ENCODE results near the gene PCK1.

The PCK1 gene

GRCh38 chr20:57595041-57596030, 34.4 kb downstream of the PCK1 start:
- H3K9ac ChIP-seq (ENCODE audit: low read depth in 1 of 2, low read length in 2 of 2) = no peak overlapping the region
- H3K9me3 ChIP-seq (ENCODE audit: control insufficient read depth in 2 of 2, low read length in 2 of 2) = no peaks in the 10 kb centered on the region
- peaks cover 23 to 30% of the 10 kb centered on the region in 2 donors for H3K4me1 ChIP-seq (ENCODE audit: control insufficient read depth in 2 of 2, insufficient read depth in 2 of 2, low read length in 2 of 2)
- H3K36me3 ChIP-seq (ENCODE audit: control insufficient read depth in 2 of 2, insufficient read depth in 2 of 2, low read length in 2 of 2) = no peaks in the 10 kb centered on the region
- no peak overlapping the region for H3K27ac ChIP-seq (ENCODE audit: low read depth in 2 of 2, low read length in 2 of 2)
- no peaks in the 10 kb centered on the region for H3K27me3 ChIP-seq (ENCODE audit: control insufficient read depth in 2 of 2, insufficient read depth in 2 of 2, low read length in 2 of 2)
- H3K4me3 ChIP-seq (ENCODE audit: low read length in 2 of 2) = no peak overlapping the region

- no peak overlapping the region for H3K27ac ChIP-seq (ENCODE audit: low read depth in 2 of 2, low read length in 2 of 2)
- H3K9me3 ChIP-seq (ENCODE audit: control insufficient read depth in 2 of 2, low read length in 2 of 2) = no peaks in the 10 kb centered on the region
- no peaks in the 10 kb centered on the region for H3K36me3 ChIP-seq (ENCODE audit: control insufficient read depth in 2 of 2, insufficient read depth in 2 of 2, low read length in 2 of 2)
- H3K4me3 ChIP-seq (ENCODE audit: low read length in 2 of 2) = no peak overlapping the region
- H3K4me1 ChIP-seq (ENCODE audit: control insufficient read depth in 2 of 2, insufficient read depth in 2 of 2, low read length in 2 of 2) = peaks cover 16 to 22% of the 10 kb centered on the region in 2 donors
- H3K27me3 ChIP-seq (ENCODE audit: control insufficient read depth in 2 of 2, insufficient read depth in 2 of 2, low read length in 2 of 2) = no peaks in the 10 kb centered on the region
- H3K9ac ChIP-seq (ENCODE audit: low read depth in 1 of 2, low read length in 2 of 2) = no peak overlapping the region
Observed at GRCh38 chr20:57596358-57596757, 35.4 kb downstream of the PCK1 start.

- no peak overlapping the region for H3K27ac ChIP-seq (ENCODE audit: low read depth in 2 of 2, low read length in 2 of 2)
- H3K4me1 ChIP-seq (ENCODE audit: control insufficient read depth in 2 of 2, insufficient read depth in 2 of 2, low read length in 2 of 2) = peaks cover 16 to 20% of the 10 kb centered on the region in 2 donors
- H3K9ac ChIP-seq (ENCODE audit: low read depth in 1 of 2, low read length in 2 of 2) = no peak overlapping the region
- H3K27me3 ChIP-seq (ENCODE audit: control insufficient read depth in 2 of 2, insufficient read depth in 2 of 2, low read length in 2 of 2) = no peaks in the 10 kb centered on the region
- no peak overlapping the region for H3K4me3 ChIP-seq (ENCODE audit: low read length in 2 of 2)
- no peaks in the 10 kb centered on the region for H3K9me3 ChIP-seq (ENCODE audit: control insufficient read depth in 2 of 2, low read length in 2 of 2)
- H3K36me3 ChIP-seq (ENCODE audit: control insufficient read depth in 2 of 2, insufficient read depth in 2 of 2, low read length in 2 of 2) = no peaks in the 10 kb centered on the region
Observed at GRCh38 chr20:57596998-57597939, 36.4 kb downstream of the PCK1 start.

GRCh38 chr20:57598060-57598459, 37.1 kb downstream of the PCK1 start:
- Histone ChIP-seq H3K4me1 (ENCODE audit: control insufficient read depth in 2 of 2, insufficient read depth in 2 of 2, low read length in 2 of 2) (peaks cover 15 to 16% of the 10 kb centered on the region in 2 donors), H3K27ac (ENCODE audit: low read depth in 2 of 2, low read length in 2 of 2) (no peak overlapping the region), H3K9ac (ENCODE audit: low read depth in 1 of 2, low read length in 2 of 2) (no peak overlapping the region), H3K36me3 (ENCODE audit: control insufficient read depth in 2 of 2, insufficient read depth in 2 of 2, low read length in 2 of 2) (no peaks in the 10 kb centered on the region), H3K4me3 (ENCODE audit: low read length in 2 of 2) (no peak overlapping the region), H3K27me3 (ENCODE audit: control insufficient read depth in 2 of 2, insufficient read depth in 2 of 2, low read length in 2 of 2) (no peaks in the 10 kb centered on the region), H3K9me3 (ENCODE audit: control insufficient read depth in 2 of 2, low read length in 2 of 2) (no peaks in the 10 kb centered on the region)

- H3K9ac ChIP-seq (ENCODE audit: low read depth in 1 of 2, low read length in 2 of 2) = no peak overlapping the region
- no peak overlapping the region for H3K4me3 ChIP-seq (ENCODE audit: low read length in 2 of 2)
- H3K4me1 ChIP-seq (ENCODE audit: control insufficient read depth in 2 of 2, insufficient read depth in 2 of 2, low read length in 2 of 2) = peaks cover 10 to 12% of the 10 kb centered on the region in 2 donors
- H3K36me3 ChIP-seq (ENCODE audit: control insufficient read depth in 2 of 2, insufficient read depth in 2 of 2, low read length in 2 of 2) = no peaks in the 10 kb centered on the region
- H3K9me3 ChIP-seq (ENCODE audit: control insufficient read depth in 2 of 2, low read length in 2 of 2) = no peaks in the 10 kb centered on the region
- H3K27ac ChIP-seq (ENCODE audit: low read depth in 2 of 2, low read length in 2 of 2) = no peak overlapping the region
- H3K27me3 ChIP-seq (ENCODE audit: control insufficient read depth in 2 of 2, insufficient read depth in 2 of 2, low read length in 2 of 2) = no peaks in the 10 kb centered on the region
Observed at GRCh38 chr20:57598491-57598890, 37.6 kb downstream of the PCK1 start.

- H3K27me3 ChIP-seq (ENCODE audit: control insufficient read depth in 2 of 2, insufficient read depth in 2 of 2, low read length in 2 of 2) = no peaks in the 10 kb centered on the region
- no peak overlapping the region for H3K9ac ChIP-seq (ENCODE audit: low read depth in 1 of 2, low read length in 2 of 2)
- H3K9me3 ChIP-seq (ENCODE audit: control insufficient read depth in 2 of 2, low read length in 2 of 2) = no peaks in the 10 kb centered on the region
- H3K36me3 ChIP-seq (ENCODE audit: control insufficient read depth in 2 of 2, insufficient read depth in 2 of 2, low read length in 2 of 2) = no peaks in the 10 kb centered on the region
- H3K4me3 ChIP-seq (ENCODE audit: low read length in 2 of 2) = no peak overlapping the region
- H3K27ac ChIP-seq (ENCODE audit: low read depth in 2 of 2, low read length in 2 of 2) = no peak overlapping the region
- peaks cover 6 to 13% of the 10 kb centered on the region in 2 donors for H3K4me1 ChIP-seq (ENCODE audit: control insufficient read depth in 2 of 2, insufficient read depth in 2 of 2, low read length in 2 of 2)
Observed at GRCh38 chr20:57600320-57601210, 39.7 kb downstream of the PCK1 start.

- peaks cover 6 to 15% of the 10 kb centered on the region in 2 donors for H3K4me1 ChIP-seq (ENCODE audit: control insufficient read depth in 2 of 2, insufficient read depth in 2 of 2, low read length in 2 of 2)
- H3K9ac ChIP-seq (ENCODE audit: low read depth in 1 of 2, low read length in 2 of 2) = no peak overlapping the region
- no peak overlapping the region for H3K4me3 ChIP-seq (ENCODE audit: low read length in 2 of 2)
- H3K27ac ChIP-seq (ENCODE audit: low read depth in 2 of 2, low read length in 2 of 2) = no peak overlapping the region
- H3K27me3 ChIP-seq (ENCODE audit: control insufficient read depth in 2 of 2, insufficient read depth in 2 of 2, low read length in 2 of 2) = no peaks in the 10 kb centered on the region
- H3K36me3 ChIP-seq (ENCODE audit: control insufficient read depth in 2 of 2, insufficient read depth in 2 of 2, low read length in 2 of 2) = no peaks in the 10 kb centered on the region
- no peaks in the 10 kb centered on the region for H3K9me3 ChIP-seq (ENCODE audit: control insufficient read depth in 2 of 2, low read length in 2 of 2)
Observed at GRCh38 chr20:57601211-57601570, 40.3 kb downstream of the PCK1 start.

- Histone ChIP-seq H3K27me3 (ENCODE audit: control insufficient read depth in 2 of 2, insufficient read depth in 2 of 2, low read length in 2 of 2) (no peaks in the 10 kb centered on the region), H3K4me1 (ENCODE audit: control insufficient read depth in 2 of 2, insufficient read depth in 2 of 2, low read length in 2 of 2) (peaks cover 4 to 15% of the 10 kb centered on the region in 2 donors), H3K4me3 (ENCODE audit: low read length in 2 of 2) (no peak overlapping the region), H3K9me3 (ENCODE audit: control insufficient read depth in 2 of 2, low read length in 2 of 2) (no peaks in the 10 kb centered on the region), H3K36me3 (ENCODE audit: control insufficient read depth in 2 of 2, insufficient read depth in 2 of 2, low read length in 2 of 2) (no peaks in the 10 kb centered on the region), H3K27ac (ENCODE audit: low read depth in 2 of 2, low read length in 2 of 2) (no peak overlapping the region), H3K9ac (ENCODE audit: low read depth in 1 of 2, low read length in 2 of 2) (no peak overlapping the region)
Observed at GRCh38 chr20:57601737-57602136, 40.8 kb downstream of the PCK1 start.

- H3K9ac ChIP-seq (ENCODE audit: low read depth in 1 of 2, low read length in 2 of 2) = no peak overlapping the region
- no peak overlapping the region for H3K27ac ChIP-seq (ENCODE audit: low read depth in 2 of 2, low read length in 2 of 2)
- no peak overlapping the region for H3K4me3 ChIP-seq (ENCODE audit: low read length in 2 of 2)
- no peaks in the 10 kb centered on the region for H3K36me3 ChIP-seq (ENCODE audit: control insufficient read depth in 2 of 2, insufficient read depth in 2 of 2, low read length in 2 of 2)
- peaks cover 3 to 15% of the 10 kb centered on the region in 2 donors for H3K4me1 ChIP-seq (ENCODE audit: control insufficient read depth in 2 of 2, insufficient read depth in 2 of 2, low read length in 2 of 2)
- no peaks in the 10 kb centered on the region for H3K9me3 ChIP-seq (ENCODE audit: control insufficient read depth in 2 of 2, low read length in 2 of 2)
- no peaks in the 10 kb centered on the region for H3K27me3 ChIP-seq (ENCODE audit: control insufficient read depth in 2 of 2, insufficient read depth in 2 of 2, low read length in 2 of 2)
Observed at GRCh38 chr20:57603120-57603519, 42.2 kb downstream of the PCK1 start.

Measured in mucosa of rectum (tissue), 2 donors.